GM23338 (cell line): ENCODE measurements around the gene EEF1G. TPM values are rescaled to one million over a fixed set of nuclear protein-coding genes. Genes with fewer than 3 reads are reported as not detected.

ENCODE experiments used
- ATAC-seq: fragments of 200-7000 bp; cut with Tn5 transposase; 3 replicates; pipeline ENCODE4 v1.9.1; 2020
- DNase-seq: peaks from one replicate; pipeline ENCODE4 v3.0.0-alpha.2; 2015; ENCODE audit warnings: low spot score
- H2AFZ ChIP-seq: fragments of 200-600 bp; sonication (generic); 2 replicates; pipeline ENCODE4 v1.8.0; 2016; ENCODE audit warnings: antibody characterized with exemption, mild to moderate bottlenecking, moderate library complexity
- H3F3A ChIP-seq: fragments of 200-600 bp; sonication (generic); replicated peaks from 2 replicates; pipeline ENCODE4 v1.8.0; 2017; ENCODE audit warnings: antibody characterized with exemption, mixed run types, low read depth
- H3K27ac ChIP-seq: fragments of 200-600 bp; sonication (generic); 2 replicates; pipeline ENCODE4 v1.6.1; 2016; ENCODE audit warnings: low read depth
- H3K27me3 ChIP-seq: fragments of 200-600 bp; sonication (generic); 2 replicates; pipeline ENCODE4 v1.8.0; 2016; ENCODE audit warnings: mild to moderate bottlenecking, mixed run types, moderate library complexity; ENCODE audit not compliant: insufficient read depth
- H3K36me3 ChIP-seq: fragments of 200-600 bp; sonication (generic); 2 replicates; pipeline ENCODE4 v1.8.0; 2016; ENCODE audit warnings: mild to moderate bottlenecking; ENCODE audit not compliant: insufficient read depth
- H3K4me1 ChIP-seq: fragments of 200-600 bp; sonication (generic); 2 replicates; pipeline ENCODE4 v1.8.0; 2016; ENCODE audit warnings: mild to moderate bottlenecking, moderate library complexity; ENCODE audit not compliant: insufficient read depth
- H3K4me2 ChIP-seq: fragments of 200-600 bp; sonication (generic); 2 replicates; pipeline ENCODE4 v1.7.1; 2017; ENCODE audit warnings: mixed run types
- H3K4me3 ChIP-seq: fragments of 200-600 bp; sonication (generic); 2 replicates; pipeline ENCODE4 v1.6.1; 2016; ENCODE audit warnings: mixed run types
- H3K79me2 ChIP-seq: fragments of 200-600 bp; sonication (generic); replicated peaks from 2 replicates; pipeline ENCODE4 v1.8.0; 2017; ENCODE audit warnings: mild to moderate bottlenecking; ENCODE audit not compliant: insufficient read depth
- H3K9me2 ChIP-seq: fragments of 200-600 bp; sonication (generic); 2 replicates; pipeline ENCODE4 v1.8.0; 2017; ENCODE audit not compliant: insufficient read depth
- H4K20me1 ChIP-seq: fragments of 200-600 bp; sonication (generic); replicated peaks from 2 replicates; pipeline ENCODE4 v1.8.0; 2017; ENCODE audit warnings: mild to moderate bottlenecking; ENCODE audit not compliant: insufficient read depth
- H3K27ac Mint-ChIP-seq: 2 replicates; pipeline ENCODE4 v1.8.0; 2020; ENCODE audit warnings: inconsistent platforms, mild to moderate bottlenecking, moderate library complexity, mixed read lengths
- H3K27me3 Mint-ChIP-seq: 3 replicates; pipeline ENCODE4 v1.8.0; 2022; ENCODE audit warnings: low read depth, mild to moderate bottlenecking, moderate library complexity, mixed read lengths, inconsistent platforms; ENCODE audit not compliant: insufficient read depth, poor library complexity
- H3K36me3 Mint-ChIP-seq: 3 replicates; pipeline ENCODE4 v1.8.0; 2021; ENCODE audit warnings: low read depth, mild to moderate bottlenecking, inconsistent platforms, moderate library complexity, mixed read lengths
- H3K4me1 Mint-ChIP-seq: 3 replicates; pipeline ENCODE4 v1.8.0; 2020; ENCODE audit warnings: mild to moderate bottlenecking, inconsistent platforms, mixed read lengths
- H3K4me3 Mint-ChIP-seq: 3 replicates; pipeline ENCODE4 v1.8.0; 2021; ENCODE audit warnings: moderate library complexity, mild to moderate bottlenecking, inconsistent platforms, mixed read lengths
- H3K9me3 Mint-ChIP-seq: 3 replicates; pipeline ENCODE4 v1.8.0; 2020; ENCODE audit warnings: moderate library complexity, mild to moderate bottlenecking, inconsistent platforms, mixed read lengths
- CREB1 ChIP-seq: fragments of 250-450 bp; sonication (Bioruptor Pico); IDR thresholded peaks from 2 replicates; pipeline ENCODE4 v1.5.0; 2020; ENCODE audit warnings: low read depth, mild to moderate bottlenecking, moderate library complexity
- EZH2 ChIP-seq: fragments of 200-600 bp; sonication (generic); IDR thresholded peaks from one replicate; pipeline ENCODE4 v1.8.0; 2017; ENCODE audit warnings: antibody characterized with exemption, mild to moderate bottlenecking, low read depth; ENCODE audit not compliant: unreplicated experiment
- EZH2phosphoT487 ChIP-seq: fragments of 200-600 bp; sonication (generic); IDR thresholded peaks from one replicate; pipeline ENCODE4 v1.8.1; 2018; ENCODE audit warnings: antibody characterized with exemption; ENCODE audit not compliant: unreplicated experiment
- JUNB ChIP-seq: IDR thresholded peaks from one replicate; pipeline ENCODE4 v1.6.1; 2016; ENCODE audit warnings: antibody characterized with exemption; ENCODE audit not compliant: unreplicated experiment
- POLR2AphosphoS5 ChIP-seq: IDR thresholded peaks from 2 replicates; pipeline ENCODE4 v1.6.1; 2016; ENCODE audit warnings: antibody characterized with exemption, low read depth
- STAT1 ChIP-seq: IDR thresholded peaks from one replicate; pipeline ENCODE4 v1.6.1; 2016; ENCODE audit warnings: antibody characterized with exemption; ENCODE audit not compliant: unreplicated experiment
- ZNF114 ChIP-seq: fragments of 250-450 bp; sonication (Bioruptor Pico); IDR thresholded peaks from 2 replicates; pipeline ENCODE4 v1.5.0; 2020; ENCODE audit warnings: mild to moderate bottlenecking, moderate library complexity
- ZNF331 ChIP-seq: fragments of 250-450 bp; sonication (Bioruptor Pico); IDR thresholded peaks from 2 replicates; pipeline ENCODE4 v1.5.0; 2020; ENCODE audit warnings: low read depth, mild to moderate bottlenecking, moderate library complexity
- polyA plus RNA-seq: library from polyadenylated mRNA; unstranded; fragments of >200 nt; fragmentation: Nextera tagmentation; extraction: Ambion mirVana; gene quantifications from 2 replicates; pipeline ENCODE4 v1.2.1, GENCODE V29; 2016
- total RNA-seq: library from RNA; depleted of rRNA; stranded (reverse); fragments of >200 nt; shearing (Covaris generic); gene quantifications from 2 replicates; pipeline ENCODE4 v1.2.3, GENCODE V29; 2014
- TF ChIP-seq, protein P1 (sequence below): IDR thresholded peaks from 2 replicates; pipeline ENCODE4 v1.6.1; 2016; ENCODE audit warnings: antibody characterized with exemption
- TF ChIP-seq, protein P2 (sequence below): IDR thresholded peaks from one replicate; pipeline ENCODE4 v1.6.1; 2018; ENCODE audit warnings: antibody characterized with exemption; ENCODE audit not compliant: unreplicated experiment
- TF ChIP-seq, protein P3 (sequence below), 2 experiments: fragments of 200-600 bp in 1 of 2; sonication (generic) in 1 of 2; conservative IDR thresholded peaks; 2 replicates each; pipeline versions ENCODE4 v1.5.1 to v1.6.1; 2016 to 2017; ENCODE audit warnings: antibody characterized with exemption in 2 of 2, low read depth in 2 of 2, mild to moderate bottlenecking in 2 of 2, moderate library complexity in 1 of 2

Gene EEF1G
- total and polyA plus RNA-seq, 2 experiments from 2014 or later, result 696 to 1,316 TPM

DNA sequence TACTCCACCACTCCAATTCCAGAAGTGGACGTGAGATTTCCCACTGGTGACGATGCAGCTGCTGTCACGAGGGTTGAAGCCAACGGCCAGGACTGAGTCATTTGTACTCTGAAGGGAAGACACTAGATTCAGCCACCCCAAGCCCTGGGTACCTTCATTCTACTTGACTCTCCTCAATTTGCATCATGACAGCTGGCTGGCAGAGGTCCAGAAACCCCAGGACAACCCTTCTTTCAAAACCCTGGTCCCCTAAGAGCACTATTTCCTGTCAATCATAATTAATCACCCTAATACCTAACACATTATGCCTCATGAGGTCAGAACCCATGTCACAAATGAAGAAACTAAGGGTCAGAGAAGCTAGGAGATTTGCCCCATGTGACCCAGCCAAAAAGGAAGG lies 34.0 kb upstream of the EEF1G start:
- Histone ChIP-seq H3K4me3 (no peak overlapping the region), H3K27me3 (peaks cover 34% of the 10 kb centered on the region), H3K79me2 (no peaks in the 10 kb centered on the region), H3F3A (peaks cover 25% of the 10 kb centered on the region), H3K27ac (peak overlapping the region; percentile 7; the same call in 1 of the 2 replicates), H2AFZ (no peak overlapping the region), H3K36me3 (no peaks in the 10 kb centered on the region), H3K4me2 (no peak overlapping the region), H3K4me1 (peaks cover 16% of the 10 kb centered on the region; the same call in 1 of the 2 replicates), H4K20me1 (0 out of 2 replicates have a peak, but pooled peaks cover 6% of the 10 kb centered on the region), H3K9me2 (no peaks in the 10 kb centered on the region)
- DNase-seq (no peak), ATAC-seq (no peak)
- Mint-ChIP-seq H3K4me1 (peaks cover 62% of the 10 kb centered on the region), H3K36me3 (peaks cover 11% of the 10 kb centered on the region; the same call in 2 of the 3 replicates), H3K27ac (no peak overlapping the region), H3K4me3 (no peak overlapping the region), H3K27me3 (peaks cover 38% of the 10 kb centered on the region), H3K9me3 (peaks cover 4% of the 10 kb centered on the region; the same call in 2 of the 3 replicates)
- TF ChIP-seq EZH2, result no peak

DNA sequence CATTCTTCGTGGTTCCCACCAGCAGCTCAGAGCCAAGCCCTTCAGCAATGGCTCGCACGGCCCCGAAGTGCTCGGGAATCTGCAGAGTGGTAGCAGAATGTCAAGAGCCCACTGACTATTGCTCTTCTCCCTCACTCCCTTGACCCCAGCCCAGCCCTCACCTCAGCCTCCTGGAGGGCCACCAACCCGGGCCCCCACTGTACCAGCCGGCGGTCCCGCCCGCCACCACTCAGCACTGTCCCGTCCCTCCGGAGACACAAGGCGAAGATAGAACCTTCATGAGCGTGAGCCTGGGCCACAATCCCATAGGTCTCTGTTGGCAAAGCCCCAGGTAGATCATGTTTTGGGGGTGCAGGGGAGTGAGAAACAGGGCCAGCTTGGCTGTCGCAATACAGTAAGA lies 32.2 kb upstream of the EEF1G start:
- Mint-ChIP-seq H3K27me3 (peaks cover 36% of the 10 kb centered on the region), H3K27ac (no peak overlapping the region), H3K4me1 (peaks cover 54% of the 10 kb centered on the region), H3K9me3 (no peaks in the 10 kb centered on the region; the same call in 2 of the 3 replicates), H3K36me3 (peaks cover 11% of the 10 kb centered on the region; the same call in 2 of the 3 replicates), H3K4me3 (no peak overlapping the region)
- Histone ChIP-seq H3K36me3 (no peaks in the 10 kb centered on the region), H3K4me1 (peaks cover 8% of the 10 kb centered on the region; the same call in 1 of the 2 replicates), H3K4me2 (no peak overlapping the region), H3K27ac (no peak overlapping the region), H3K4me3 (no peak overlapping the region), H3K27me3 (peaks cover 31% of the 10 kb centered on the region), H2AFZ (no peak overlapping the region), H3K9me2 (no peaks in the 10 kb centered on the region), H4K20me1 (0 out of 2 replicates have a peak, but pooled peaks cover 6% of the 10 kb centered on the region), H3F3A (peaks cover 20% of the 10 kb centered on the region), H3K79me2 (peaks cover under 1% of the 10 kb centered on the region; the same call in 1 of the 2 replicates)
- no peak for DNase-seq
- no peak for ATAC-seq
- TF ChIP-seq EZH2phosphoT487 (no peak), ZNF331 (CRISPR knock-in tag) (no peak), JUNB (no peak), CREB1 (no peak), ZNF114 (CRISPR knock-in tag) (no peak), STAT1 (no peak), EZH2 (no peak), POLR2AphosphoS5 (no peak)
- TF ChIP-seq, protein P1, sequence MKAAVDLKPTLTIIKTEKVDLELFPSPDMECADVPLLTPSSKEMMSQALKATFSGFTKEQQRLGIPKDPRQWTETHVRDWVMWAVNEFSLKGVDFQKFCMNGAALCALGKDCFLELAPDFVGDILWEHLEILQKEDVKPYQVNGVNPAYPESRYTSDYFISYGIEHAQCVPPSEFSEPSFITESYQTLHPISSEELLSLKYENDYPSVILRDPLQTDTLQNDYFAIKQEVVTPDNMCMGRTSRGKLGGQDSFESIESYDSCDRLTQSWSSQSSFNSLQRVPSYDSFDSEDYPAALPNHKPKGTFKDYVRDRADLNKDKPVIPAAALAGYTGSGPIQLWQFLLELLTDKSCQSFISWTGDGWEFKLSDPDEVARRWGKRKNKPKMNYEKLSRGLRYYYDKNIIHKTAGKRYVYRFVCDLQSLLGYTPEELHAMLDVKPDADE, result no peak
- TF ChIP-seq, protein P2, sequence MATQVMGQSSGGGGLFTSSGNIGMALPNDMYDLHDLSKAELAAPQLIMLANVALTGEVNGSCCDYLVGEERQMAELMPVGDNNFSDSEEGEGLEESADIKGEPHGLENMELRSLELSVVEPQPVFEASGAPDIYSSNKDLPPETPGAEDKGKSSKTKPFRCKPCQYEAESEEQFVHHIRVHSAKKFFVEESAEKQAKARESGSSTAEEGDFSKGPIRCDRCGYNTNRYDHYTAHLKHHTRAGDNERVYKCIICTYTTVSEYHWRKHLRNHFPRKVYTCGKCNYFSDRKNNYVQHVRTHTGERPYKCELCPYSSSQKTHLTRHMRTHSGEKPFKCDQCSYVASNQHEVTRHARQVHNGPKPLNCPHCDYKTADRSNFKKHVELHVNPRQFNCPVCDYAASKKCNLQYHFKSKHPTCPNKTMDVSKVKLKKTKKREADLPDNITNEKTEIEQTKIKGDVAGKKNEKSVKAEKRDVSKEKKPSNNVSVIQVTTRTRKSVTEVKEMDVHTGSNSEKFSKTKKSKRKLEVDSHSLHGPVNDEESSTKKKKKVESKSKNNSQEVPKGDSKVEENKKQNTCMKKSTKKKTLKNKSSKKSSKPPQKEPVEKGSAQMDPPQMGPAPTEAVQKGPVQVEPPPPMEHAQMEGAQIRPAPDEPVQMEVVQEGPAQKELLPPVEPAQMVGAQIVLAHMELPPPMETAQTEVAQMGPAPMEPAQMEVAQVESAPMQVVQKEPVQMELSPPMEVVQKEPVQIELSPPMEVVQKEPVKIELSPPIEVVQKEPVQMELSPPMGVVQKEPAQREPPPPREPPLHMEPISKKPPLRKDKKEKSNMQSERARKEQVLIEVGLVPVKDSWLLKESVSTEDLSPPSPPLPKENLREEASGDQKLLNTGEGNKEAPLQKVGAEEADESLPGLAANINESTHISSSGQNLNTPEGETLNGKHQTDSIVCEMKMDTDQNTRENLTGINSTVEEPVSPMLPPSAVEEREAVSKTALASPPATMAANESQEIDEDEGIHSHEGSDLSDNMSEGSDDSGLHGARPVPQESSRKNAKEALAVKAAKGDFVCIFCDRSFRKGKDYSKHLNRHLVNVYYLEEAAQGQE, result no peak
- TF ChIP-seq, protein P3, sequence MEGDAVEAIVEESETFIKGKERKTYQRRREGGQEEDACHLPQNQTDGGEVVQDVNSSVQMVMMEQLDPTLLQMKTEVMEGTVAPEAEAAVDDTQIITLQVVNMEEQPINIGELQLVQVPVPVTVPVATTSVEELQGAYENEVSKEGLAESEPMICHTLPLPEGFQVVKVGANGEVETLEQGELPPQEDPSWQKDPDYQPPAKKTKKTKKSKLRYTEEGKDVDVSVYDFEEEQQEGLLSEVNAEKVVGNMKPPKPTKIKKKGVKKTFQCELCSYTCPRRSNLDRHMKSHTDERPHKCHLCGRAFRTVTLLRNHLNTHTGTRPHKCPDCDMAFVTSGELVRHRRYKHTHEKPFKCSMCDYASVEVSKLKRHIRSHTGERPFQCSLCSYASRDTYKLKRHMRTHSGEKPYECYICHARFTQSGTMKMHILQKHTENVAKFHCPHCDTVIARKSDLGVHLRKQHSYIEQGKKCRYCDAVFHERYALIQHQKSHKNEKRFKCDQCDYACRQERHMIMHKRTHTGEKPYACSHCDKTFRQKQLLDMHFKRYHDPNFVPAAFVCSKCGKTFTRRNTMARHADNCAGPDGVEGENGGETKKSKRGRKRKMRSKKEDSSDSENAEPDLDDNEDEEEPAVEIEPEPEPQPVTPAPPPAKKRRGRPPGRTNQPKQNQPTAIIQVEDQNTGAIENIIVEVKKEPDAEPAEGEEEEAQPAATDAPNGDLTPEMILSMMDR (conservative IDR thresholded peaks at IDR 0.05; ENCODE audit: low read depth in 2 of 2), result no peak
